8988T (cell line): Measurements from ENCODE around the gene RNF169.

Source experiments
- DNase-seq: peaks from one replicate; pipeline ENCODE4 v3.0.0; 2011

Gene RNF169

GRCh38 chr11:74826901-74827300 lies 78.3 kb downstream of the RNF169 start:
- no peak for DNase-seq

- no peak for DNase-seq
Observed at GRCh38 chr11:74837191-74837590, 88.5 kb downstream of the RNF169 start.

- no peak for DNase-seq
Observed at GRCh38 chr11:74838188-74838587, 89.5 kb downstream of the RNF169 start.

- DNase-seq: no peak
Observed at GRCh38 chr11:74839446-74839845, 90.8 kb downstream of the RNF169 start.

- no peak for DNase-seq
Observed at GRCh38 chr11:74839971-74840370, 91.3 kb downstream of the RNF169 start.

- no peak for DNase-seq
Observed at GRCh38 chr11:74840486-74840885, 91.8 kb downstream of the RNF169 start.

GRCh38 chr11:74842967-74843366 lies 94.3 kb downstream of the RNF169 start:
- no peak for DNase-seq

- DNase-seq: no peak
Observed at GRCh38 chr11:74844072-74844471, 95.4 kb downstream of the RNF169 start.

- no peak for DNase-seq
Observed at GRCh38 chr11:74844865-74845264, 96.2 kb downstream of the RNF169 start.

- DNase-seq: no peak
Observed at GRCh38 chr11:74845978-74846517, 97.4 kb downstream of the RNF169 start.

GRCh38 chr11:74846770-74847169 lies 98.1 kb downstream of the RNF169 start:
- no peak for DNase-seq

GRCh38 chr11:74847395-74847794 lies 98.7 kb downstream of the RNF169 start:
- no peak for DNase-seq

- no peak for DNase-seq
Observed at GRCh38 chr11:74847895-74848294, 99.2 kb downstream of the RNF169 start.

- no peak for DNase-seq
Observed at GRCh38 chr11:74849525-74850391, 101.1 kb downstream of the RNF169 start.

- DNase-seq: no peak
Observed at GRCh38 chr11:74853223-74853622, 104.6 kb downstream of the RNF169 start.

GRCh38 chr11:74860743-74861142 lies 112.1 kb downstream of the RNF169 start:
- DNase-seq: no peak

GRCh38 chr11:74863410-74863809 lies 114.8 kb downstream of the RNF169 start:
- no peak for DNase-seq

- DNase-seq: no peak
Observed at GRCh38 chr11:74866557-74866956, 117.9 kb downstream of the RNF169 start.

GRCh38 chr11:74870485-74870884 lies 121.8 kb downstream of the RNF169 start:
- peak; percentile 42 for DNase-seq

GRCh38 chr11:74871037-74871436 lies 122.4 kb downstream of the RNF169 start:
- DNase-seq: no peak

- no peak for DNase-seq
Observed at GRCh38 chr11:74877132-74877531, 128.5 kb downstream of the RNF169 start.
